ENCODE data around the gene PRPS1.

Gene PRPS1

GRCh38 chrX:107646735-107647134 lies 18.4 kb downstream of the PRPS1 start:
- Histone ChIP-seq H3K4me2 (ENCODE audit: low read length) (no peak overlapping the region), H3K79me2 (no peaks in the 10 kb centered on the region), H3K9me3 (ENCODE audit: control insufficient read depth, low read length) (no peaks in the 10 kb centered on the region), H3K27me3 (ENCODE audit: control insufficient read depth, insufficient read depth, low read length) (no peaks in the 10 kb centered on the region), H3K9ac (no peak overlapping the region), H3K4me1 (no peaks in the 10 kb centered on the region), H3K36me3 (ENCODE audit: control insufficient read depth, insufficient read depth, low read length) (no peaks in the 10 kb centered on the region), H2AFZ (no peak overlapping the region), H3K4me3 (ENCODE audit: low read depth, low read length) (no peak overlapping the region), H3K27ac (no peak overlapping the region)
- TF ChIP-seq, protein P1, sequence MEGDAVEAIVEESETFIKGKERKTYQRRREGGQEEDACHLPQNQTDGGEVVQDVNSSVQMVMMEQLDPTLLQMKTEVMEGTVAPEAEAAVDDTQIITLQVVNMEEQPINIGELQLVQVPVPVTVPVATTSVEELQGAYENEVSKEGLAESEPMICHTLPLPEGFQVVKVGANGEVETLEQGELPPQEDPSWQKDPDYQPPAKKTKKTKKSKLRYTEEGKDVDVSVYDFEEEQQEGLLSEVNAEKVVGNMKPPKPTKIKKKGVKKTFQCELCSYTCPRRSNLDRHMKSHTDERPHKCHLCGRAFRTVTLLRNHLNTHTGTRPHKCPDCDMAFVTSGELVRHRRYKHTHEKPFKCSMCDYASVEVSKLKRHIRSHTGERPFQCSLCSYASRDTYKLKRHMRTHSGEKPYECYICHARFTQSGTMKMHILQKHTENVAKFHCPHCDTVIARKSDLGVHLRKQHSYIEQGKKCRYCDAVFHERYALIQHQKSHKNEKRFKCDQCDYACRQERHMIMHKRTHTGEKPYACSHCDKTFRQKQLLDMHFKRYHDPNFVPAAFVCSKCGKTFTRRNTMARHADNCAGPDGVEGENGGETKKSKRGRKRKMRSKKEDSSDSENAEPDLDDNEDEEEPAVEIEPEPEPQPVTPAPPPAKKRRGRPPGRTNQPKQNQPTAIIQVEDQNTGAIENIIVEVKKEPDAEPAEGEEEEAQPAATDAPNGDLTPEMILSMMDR (IDR thresholded peaks at IDR 0.05), result no peak

DNA sequence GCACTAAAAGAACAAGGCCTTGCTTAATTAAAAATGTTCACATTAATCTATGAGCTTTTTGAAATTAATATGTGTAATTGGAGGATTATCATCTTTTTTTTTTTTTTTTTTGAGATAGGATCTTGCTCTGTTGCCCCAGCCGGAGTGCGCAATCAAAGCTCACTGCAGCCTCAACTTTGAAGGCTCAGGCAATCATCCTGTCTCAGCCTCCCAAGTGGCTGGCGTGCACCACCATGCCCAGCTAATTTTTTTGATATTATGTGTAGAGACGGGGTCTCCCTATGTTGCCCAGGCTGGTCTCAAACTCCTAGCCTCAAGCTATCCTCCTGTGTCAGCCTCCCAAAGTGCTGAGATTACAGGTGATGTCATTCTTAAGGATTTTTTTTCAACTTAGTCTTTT lies 20.0 kb downstream of the PRPS1 start:
- Histone ChIP-seq H3K4me2 (ENCODE audit: low read length) (no peak overlapping the region), H3K4me3 (ENCODE audit: low read depth, low read length) (no peak overlapping the region), H3K27me3 (ENCODE audit: control insufficient read depth, insufficient read depth, low read length) (no peaks in the 10 kb centered on the region), H2AFZ (no peak overlapping the region), H3K9me3 (ENCODE audit: control insufficient read depth, low read length) (no peaks in the 10 kb centered on the region), H3K36me3 (ENCODE audit: control insufficient read depth, insufficient read depth, low read length) (no peaks in the 10 kb centered on the region), H3K27ac (no peak overlapping the region), H3K9ac (no peak overlapping the region), H3K79me2 (no peaks in the 10 kb centered on the region), H3K4me1 (no peaks in the 10 kb centered on the region)
- TF ChIP-seq, protein P1 (IDR thresholded peaks at IDR 0.05), result no peak

DNA sequence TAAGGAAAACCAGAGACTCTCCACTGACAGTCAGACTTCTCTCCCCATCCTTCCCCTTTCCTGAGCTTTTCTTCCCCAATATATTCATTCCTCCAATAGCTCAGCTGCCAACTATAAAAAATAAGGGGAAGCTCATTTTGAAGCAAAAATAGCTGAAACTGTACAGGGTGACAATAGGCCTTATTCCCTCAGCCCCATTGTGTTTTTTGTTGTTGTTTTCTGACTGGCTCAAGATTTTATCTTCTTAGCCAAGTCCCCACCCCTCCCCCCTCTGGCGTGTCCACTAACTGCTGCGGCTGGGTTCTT lies 26.2 kb downstream of the PRPS1 start:
- no peaks in the 10 kb centered on the region for H3K4me1 ChIP-seq
- no peak overlapping the region for H3K4me2 ChIP-seq (ENCODE audit: low read length)
- H3K9ac ChIP-seq, result no peak overlapping the region
- TF ChIP-seq, protein P1 (IDR thresholded peaks at IDR 0.05), result no peak
- H3K9me3 ChIP-seq (ENCODE audit: control insufficient read depth, low read length), result no peaks in the 10 kb centered on the region
- no peaks in the 10 kb centered on the region for H3K27me3 ChIP-seq (ENCODE audit: control insufficient read depth, insufficient read depth, low read length)
- no peaks in the 10 kb centered on the region for H3K79me2 ChIP-seq
- no peak overlapping the region for H3K27ac ChIP-seq
- H3K36me3 ChIP-seq (ENCODE audit: control insufficient read depth, insufficient read depth, low read length), result no peaks in the 10 kb centered on the region
- no peak overlapping the region for H2AFZ ChIP-seq
- no peak overlapping the region for H3K4me3 ChIP-seq (ENCODE audit: low read depth, low read length)

DNA sequence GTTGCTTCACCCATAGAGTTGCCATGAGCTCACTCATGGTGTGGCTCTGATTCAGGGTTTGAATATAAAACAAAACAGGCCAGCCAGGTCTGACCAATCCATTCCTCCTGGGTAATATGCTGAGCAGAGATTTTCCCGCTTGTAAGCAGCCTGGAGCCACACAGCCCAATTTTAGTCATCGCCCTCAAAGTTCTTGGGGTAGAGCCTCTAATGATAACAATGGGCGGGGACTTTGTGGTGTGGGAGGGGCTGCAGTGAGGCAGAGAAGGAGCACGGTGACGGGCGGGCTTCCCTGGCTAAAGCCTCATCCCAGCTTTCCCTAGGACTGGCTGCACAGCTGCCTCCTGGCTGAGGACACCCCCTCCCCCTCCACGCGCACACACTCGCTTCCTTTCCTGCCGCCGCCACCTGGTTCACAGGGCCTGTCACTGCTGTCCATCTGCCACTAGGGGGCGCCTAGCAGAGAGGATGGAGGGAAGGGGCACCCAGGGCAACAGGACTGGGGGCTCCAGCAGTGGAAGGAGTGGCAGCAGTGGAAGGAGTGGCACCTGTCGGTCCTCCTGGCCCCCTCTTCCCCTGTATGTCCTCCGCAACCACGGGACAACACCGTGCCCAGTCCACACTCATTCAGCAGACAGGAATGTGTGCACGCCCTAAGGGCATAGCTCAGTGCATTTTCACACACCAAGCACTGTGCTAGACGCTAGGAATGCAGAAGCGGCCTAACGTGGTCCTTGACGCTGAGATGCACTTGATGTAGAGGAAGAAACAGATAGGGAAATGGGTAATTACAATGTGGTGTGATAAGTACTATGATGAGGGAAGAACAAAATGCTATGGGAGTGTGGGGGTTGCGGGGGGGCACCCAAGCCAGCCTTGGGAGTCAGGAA lies 26.8 kb downstream of the PRPS1 start:
- H3K36me3 ChIP-seq (ENCODE audit: control insufficient read depth, insufficient read depth, low read length), result no peaks in the 10 kb centered on the region
- no peaks in the 10 kb centered on the region for H3K27me3 ChIP-seq (ENCODE audit: control insufficient read depth, insufficient read depth, low read length)
- no peaks in the 10 kb centered on the region for H3K9me3 ChIP-seq (ENCODE audit: control insufficient read depth, low read length)
- no peak overlapping the region for H3K4me2 ChIP-seq (ENCODE audit: low read length)
- no peak overlapping the region for H2AFZ ChIP-seq
- no peak overlapping the region for H3K27ac ChIP-seq
- no peak overlapping the region for H3K4me3 ChIP-seq (ENCODE audit: low read depth, low read length)
- H3K79me2 ChIP-seq, result no peaks in the 10 kb centered on the region
- H3K4me1 ChIP-seq, result no peaks in the 10 kb centered on the region
- no peak overlapping the region for H3K9ac ChIP-seq
- TF ChIP-seq, protein P1 (IDR thresholded peaks at IDR 0.05), result peak; percentile 39

DNA sequence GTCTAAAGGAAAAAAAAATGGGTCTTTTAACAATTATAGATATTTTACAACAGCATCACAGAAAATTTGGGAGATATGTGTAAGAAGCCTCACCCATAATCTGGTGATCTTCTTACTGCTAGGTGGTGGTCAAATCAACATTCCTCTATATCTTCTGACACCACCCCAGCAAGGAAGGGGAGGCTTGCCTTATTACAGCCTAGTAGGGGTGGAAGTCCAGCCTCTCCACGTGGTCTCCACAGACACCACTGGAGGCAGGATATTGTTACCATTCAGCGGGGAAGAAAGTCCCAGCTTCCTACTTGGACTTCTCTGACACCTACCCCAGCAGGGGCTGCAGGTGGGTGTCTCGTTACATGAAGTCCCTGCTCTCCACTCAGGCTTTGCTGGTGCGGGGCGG lies 28.7 kb downstream of the PRPS1 start:
- H3K4me3 ChIP-seq (ENCODE audit: low read depth, low read length), result no peak overlapping the region
- H3K4me1 ChIP-seq, result no peaks in the 10 kb centered on the region
- TF ChIP-seq, protein P1 (IDR thresholded peaks at IDR 0.05), result no peak
- H3K79me2 ChIP-seq, result no peaks in the 10 kb centered on the region
- H2AFZ ChIP-seq, result no peak overlapping the region
- H3K4me2 ChIP-seq (ENCODE audit: low read length), result no peak overlapping the region
- H3K27me3 ChIP-seq (ENCODE audit: control insufficient read depth, insufficient read depth, low read length), result no peaks in the 10 kb centered on the region
- no peak overlapping the region for H3K27ac ChIP-seq
- no peak overlapping the region for H3K9ac ChIP-seq
- H3K9me3 ChIP-seq (ENCODE audit: control insufficient read depth, low read length), result no peaks in the 10 kb centered on the region
- no peaks in the 10 kb centered on the region for H3K36me3 ChIP-seq (ENCODE audit: control insufficient read depth, insufficient read depth, low read length)
